Measurements from ENCODE around the gene YTHDC1.
"Not testable (repeated sequence)": the region's sequence is repeated elsewhere in the genome, so short reads cannot be mapped to it uniquely, and the experiment has no call there.

YTHDC1 gene

DNA sequence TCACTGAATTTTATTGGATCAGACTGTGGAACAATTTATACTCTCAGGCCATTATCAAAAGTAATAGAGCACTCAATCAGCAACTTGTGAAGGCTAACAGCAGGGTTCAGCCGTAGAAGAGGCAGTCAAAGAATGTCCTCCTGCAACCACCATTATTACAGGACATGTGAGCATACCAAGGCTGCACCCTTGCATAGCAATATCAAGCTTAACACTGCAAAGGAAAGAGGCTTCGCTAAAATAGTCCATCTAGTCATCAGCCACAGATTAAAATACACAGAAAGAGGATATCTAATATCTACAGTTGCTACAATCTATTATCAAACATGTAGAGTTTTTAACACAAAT, 61.5 kb downstream of the YTHDC1 start:
- DNase-seq (ENCODE audit: low read depth): no peak

DNA sequence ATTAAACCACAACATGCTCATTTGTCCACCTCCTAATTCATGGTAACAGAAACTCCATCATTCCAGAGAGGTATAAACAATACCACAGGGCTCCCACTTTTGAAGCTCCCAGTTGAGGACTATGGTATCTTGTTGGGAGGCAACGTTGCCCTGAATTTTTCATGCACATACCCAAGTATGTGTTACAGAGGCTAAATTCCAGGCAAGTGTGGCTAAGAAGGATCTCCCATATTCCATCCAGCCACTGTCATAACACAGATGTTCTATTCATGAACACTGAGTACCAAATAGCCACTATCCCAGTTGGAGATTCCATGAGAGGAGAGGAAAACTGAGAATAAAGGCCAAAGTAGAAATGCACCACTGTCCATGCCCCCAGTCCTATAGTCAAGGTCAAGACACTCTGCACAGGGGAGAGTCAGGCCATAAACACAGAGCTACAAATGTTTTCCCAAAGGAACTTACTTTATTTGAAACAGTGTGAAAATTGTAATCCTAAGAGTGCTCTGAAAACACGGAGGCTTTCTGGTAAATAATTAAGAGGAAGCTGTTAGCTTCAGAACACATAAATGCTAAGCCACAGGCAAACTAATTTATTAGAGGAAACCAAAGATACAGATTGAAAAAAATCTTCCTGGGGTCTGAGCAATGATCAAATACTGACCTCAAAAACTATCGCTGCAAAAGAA, 62.0 kb downstream of the YTHDC1 start:
- DNase-seq (ENCODE audit: low read depth): no peak

DNA sequence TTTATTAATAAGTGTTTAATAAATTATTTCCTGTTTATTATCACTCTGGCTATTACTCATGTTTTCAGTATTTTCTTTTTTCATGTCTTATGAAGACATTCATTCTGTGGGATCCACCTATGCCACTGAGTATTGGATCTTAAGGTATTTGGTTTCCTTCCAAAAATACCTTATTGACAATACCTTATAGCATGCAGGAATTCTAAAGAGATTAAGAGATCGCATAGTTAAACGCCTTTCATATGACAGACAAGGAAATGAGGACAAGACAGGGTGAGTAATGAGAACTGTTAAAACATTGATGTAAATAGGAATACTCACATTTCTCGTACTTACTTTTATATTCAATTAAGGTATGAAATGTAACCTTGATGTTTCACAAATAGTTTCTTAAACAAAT, 66.2 kb downstream of the YTHDC1 start:
- DNase-seq (ENCODE audit: low read depth): no peak

DNA sequence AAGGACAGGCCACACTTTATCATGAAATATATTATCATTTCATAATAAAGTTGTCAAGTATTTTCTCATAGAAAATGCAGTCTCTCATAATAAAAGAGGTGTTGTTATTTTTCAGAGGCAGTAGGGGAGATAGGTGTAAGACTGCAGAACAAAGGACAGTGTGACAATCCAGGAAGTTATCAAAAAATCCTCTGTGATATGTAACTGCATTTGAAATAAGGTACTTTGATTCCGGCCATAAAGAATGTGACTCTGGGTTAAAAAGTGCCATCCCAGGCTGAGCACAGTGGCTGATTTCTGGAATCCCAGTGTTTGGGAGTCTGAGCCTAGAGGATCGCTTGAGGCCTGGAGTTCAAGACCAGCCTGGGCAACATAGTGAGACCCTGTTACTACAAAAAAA, 66.8 kb downstream of the YTHDC1 start:
- DNase-seq (ENCODE audit: low read depth): no peak

DNA sequence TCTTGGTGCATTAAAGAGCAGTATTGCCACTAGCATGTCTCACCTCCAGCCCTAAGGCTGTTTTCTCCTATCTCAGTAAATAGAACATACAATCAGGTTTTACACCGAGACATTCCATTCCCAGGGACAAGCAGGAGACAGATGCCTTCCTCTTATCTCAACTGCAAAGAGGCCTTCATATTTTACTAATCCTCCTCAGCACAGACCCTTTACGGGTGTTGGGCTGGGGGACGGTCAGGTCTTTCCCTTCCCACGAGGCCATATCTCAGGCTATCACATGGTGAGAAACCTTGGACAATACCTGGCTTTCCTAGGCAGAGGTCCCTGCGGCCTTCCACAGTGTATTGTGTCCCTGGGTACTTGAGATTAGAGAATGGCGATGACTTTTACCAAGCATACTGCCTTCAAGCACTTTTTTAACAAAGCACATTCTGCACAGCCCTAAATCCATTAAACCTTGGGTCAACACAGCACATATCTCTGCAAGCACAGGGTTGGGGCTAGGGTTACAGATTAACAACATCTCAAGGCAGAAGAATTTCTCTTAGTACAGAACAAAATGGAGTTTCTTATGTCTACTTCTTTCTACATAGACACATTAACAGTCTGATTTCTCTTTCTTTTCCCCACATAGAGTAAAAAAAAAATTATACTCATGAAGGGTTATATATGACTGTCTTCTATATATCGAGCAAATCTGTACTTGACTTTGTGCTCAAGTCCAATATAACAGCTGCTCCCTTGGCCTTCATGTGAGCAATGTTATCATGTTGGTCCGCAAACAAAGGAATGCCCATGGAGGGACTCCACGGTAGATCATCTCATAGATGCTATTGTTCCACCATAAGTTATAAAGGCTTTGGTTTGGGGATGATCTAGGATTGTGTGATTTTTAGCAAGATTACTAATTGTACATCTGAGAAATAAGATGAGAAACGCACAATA, 67.8 kb downstream of the YTHDC1 start:
- not testable (repeated sequence) for DNase-seq (ENCODE audit: low read depth)

DNA sequence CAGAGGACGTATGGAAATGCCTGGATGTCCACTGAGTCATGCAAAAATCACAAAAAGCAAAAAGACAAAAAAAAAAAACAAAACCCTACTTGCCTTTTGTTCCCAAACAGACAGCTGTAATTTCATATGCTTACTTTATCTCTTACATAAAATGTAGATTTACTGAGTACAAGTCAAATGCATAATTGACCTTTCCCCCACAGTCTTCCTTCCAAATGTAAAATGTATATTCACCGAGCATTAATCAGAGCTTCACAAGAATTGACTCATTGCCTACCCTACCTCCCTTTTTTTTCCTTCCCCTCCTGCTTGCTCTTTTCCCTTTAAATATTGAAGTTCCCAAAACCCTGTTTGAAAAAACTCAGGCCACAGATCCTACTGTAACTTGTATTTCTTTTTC, 71.9 kb downstream of the YTHDC1 start:
- no peak for DNase-seq (ENCODE audit: low read depth)

DNA sequence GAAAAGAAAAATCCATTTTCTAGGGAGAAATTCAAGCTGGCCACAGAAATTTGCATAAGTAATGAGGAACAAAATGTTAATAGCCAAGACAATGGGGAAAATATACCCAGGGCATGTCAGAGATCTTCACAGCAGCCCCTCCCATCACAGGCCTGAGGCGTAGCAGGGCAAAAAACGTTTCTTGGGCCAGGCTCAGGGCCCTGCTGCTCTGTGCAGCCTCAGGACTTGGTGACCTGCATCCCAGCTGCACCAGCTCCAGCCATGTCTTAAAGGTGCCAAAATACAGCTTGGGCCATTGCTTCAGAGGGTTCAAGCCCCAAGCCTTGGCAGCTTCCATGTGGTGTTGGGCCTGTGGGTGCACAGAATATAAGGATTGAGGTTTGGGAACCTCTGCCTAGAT, 72.3 kb downstream of the YTHDC1 start:
- DNase-seq (ENCODE audit: low read depth): no peak

DNA sequence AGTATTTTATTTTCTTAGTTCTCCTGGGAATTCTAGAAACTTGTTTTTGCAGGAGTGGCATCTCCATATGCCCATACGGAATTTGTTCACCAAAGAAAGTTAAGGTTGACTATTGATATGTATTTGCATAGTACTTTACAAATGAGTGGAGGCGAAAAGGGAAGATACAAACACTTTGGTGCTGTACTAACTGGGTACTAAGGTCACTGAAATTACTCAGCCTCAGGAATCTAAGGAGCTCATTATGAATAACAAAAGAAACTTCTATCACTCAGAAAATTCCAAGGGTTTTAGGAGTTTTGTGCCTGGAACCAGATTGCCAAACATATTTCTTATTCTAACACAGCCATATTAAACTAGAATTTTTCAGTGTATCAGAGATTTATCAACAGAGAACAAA, 77.0 kb downstream of the YTHDC1 start:
- no peak for DNase-seq (ENCODE audit: low read depth)

DNA sequence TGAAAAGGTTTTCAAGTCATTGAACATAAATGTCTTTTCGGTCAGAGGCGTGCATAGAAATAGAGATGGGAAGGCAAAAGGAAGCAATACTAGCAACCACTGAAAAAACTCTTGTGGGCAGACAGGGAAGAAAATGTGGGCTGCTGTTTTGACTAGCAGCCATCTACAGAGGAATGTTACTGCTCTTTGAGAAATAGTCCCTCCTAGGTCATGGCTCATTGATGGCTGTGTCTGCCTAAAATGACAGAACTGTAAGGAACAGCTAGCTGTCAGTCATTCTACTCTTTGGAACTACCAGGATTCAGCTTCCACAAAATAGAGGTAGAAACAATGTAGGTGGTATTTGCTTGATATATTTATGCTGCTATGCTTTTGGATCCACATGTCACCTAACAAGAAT, 77.5 kb downstream of the YTHDC1 start:
- no peak for DNase-seq (ENCODE audit: low read depth)

DNA sequence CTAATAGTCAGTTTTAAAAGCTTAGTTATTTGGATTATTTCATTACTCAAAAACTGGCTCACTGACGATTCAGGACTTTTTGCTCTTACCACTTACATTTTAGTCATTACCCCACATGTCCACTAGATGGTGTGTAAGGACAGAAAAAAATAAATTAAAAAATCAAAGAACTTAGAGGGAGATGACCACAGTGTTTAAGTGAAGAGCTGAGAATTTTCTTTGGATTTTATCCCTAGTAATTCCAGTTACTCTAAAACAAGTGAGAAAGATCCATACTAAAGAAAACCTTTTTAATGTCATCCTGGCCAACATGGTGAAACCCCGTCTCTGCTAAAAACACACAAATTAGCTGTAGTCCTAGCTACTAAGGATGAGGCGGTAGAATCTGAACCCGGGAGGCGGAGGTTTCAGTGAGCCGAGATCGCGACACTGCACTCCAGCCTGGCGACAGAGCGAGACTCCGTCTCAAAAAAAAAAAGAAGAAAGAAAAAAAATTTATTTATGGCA, 78.0 kb downstream of the YTHDC1 start:
- no peak for DNase-seq (ENCODE audit: low read depth)

DNA sequence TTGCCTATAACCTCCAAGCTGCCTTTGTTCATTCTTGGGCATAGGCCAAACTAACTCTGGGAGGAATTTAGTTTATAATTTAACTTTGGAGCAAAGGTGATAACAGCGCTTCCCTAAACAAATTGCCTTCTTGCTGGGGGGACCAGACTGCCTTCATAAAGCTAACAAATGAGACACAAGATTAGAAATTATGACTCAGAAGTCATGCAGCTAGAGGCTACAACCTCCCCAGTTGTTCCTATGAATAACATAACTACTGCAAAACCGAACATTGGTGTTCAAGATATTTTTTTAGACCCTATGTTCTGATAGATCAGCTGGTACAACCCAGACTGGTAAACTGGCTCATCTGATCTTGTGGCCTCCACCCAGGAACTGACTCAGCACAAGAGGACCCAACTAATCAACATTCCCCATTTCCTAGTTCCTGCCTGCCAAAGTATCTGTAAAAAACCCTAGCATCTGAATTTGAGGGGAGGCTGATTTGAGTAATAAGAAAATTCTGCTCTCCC, 82.4 kb downstream of the YTHDC1 start:
- no peak for DNase-seq (ENCODE audit: low read depth)

DNA sequence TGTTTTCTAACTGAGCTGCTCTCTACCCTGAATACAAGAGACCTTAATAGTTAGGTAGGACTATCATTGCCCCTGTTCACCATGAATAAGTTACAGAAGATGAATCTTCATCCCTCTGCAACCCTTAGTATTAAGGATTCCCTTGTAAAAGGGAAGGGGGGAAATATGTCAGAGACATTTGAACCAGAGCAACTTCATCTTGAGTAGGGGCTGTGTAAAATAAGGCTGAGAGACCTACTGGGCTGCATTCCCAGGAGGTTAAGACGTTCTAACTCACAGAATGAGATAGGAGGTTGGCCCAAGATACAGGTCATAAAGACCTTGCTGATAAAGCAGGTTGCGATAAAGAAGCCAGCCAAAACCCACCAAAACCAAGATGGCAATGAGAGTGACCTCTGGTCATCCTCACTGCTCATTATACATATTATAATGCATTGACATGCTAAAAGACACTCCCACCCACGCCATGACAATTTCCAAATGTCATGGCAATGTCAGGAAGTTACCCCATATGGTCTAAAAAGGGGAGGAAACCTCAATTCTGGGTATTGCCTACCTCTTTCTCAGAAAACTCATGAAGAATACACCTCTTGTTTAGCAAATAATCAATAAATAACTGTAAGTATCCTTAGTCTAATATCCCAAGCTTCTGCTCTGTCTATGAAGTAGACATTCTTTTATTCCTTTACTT, 84.9 kb downstream of the YTHDC1 start:
- DNase-seq (ENCODE audit: low read depth): no peak

All from stimulated activated CD4-positive, alpha-beta T cell treated with anti-CD3 and anti-CD28 coated beads, Interleukin-2, amount 100 ng/mL, for 4 hours (primary cell).